Neutrophil (primary cell): ENCODE results near the gene ACSS3.

Source experiments
- H3K27ac ChIP-seq: fragments of 200-600 bp; sonication (generic); 2 replicates; pipeline ENCODE4 v1.5.1; 2016; ENCODE audit warnings: mild to moderate bottlenecking, moderate library complexity
- H3K27me3 ChIP-seq: fragments of 200-600 bp; sonication (generic); 2 replicates; pipeline ENCODE4 v1.6.0; 2016; ENCODE audit warnings: mild to moderate bottlenecking
- H3K36me3 ChIP-seq: fragments of 200-600 bp; sonication (generic); 2 replicates; pipeline ENCODE4 v1.5.1; 2017
- H3K4me1 ChIP-seq, 2 experiments: fragments of 200-600 bp in 1 of 2; sonication (generic) in 1 of 2; 1 replicate in 1 of 2; 2 replicates in 1 of 2; pipeline versions ENCODE4 v1.5.1 to v1.6.1; 2013 to 2016; ENCODE audit warnings: low read depth in 1 of 2, low read length in 1 of 2, mild to moderate bottlenecking in 1 of 2, moderate library complexity in 1 of 2; ENCODE audit not compliant: control insufficient read depth in 1 of 2, insufficient read depth in 1 of 2
- H3K4me3 ChIP-seq, 2 experiments: fragments of 200-600 bp in 1 of 2; sonication (generic) in 1 of 2; 1 replicate in 1 of 2; 2 replicates in 1 of 2; pipeline ENCODE4 v1.5.1; 2013 to 2016; ENCODE audit warnings: low read depth in 1 of 2, low read length in 1 of 2, mild to moderate bottlenecking in 1 of 2, moderate library complexity in 1 of 2
- H3K9me3 ChIP-seq: fragments of 200-600 bp; sonication (generic); 2 replicates; pipeline ENCODE4 v1.5.1; 2016
- TF ChIP-seq, protein P1 (sequence below): fragments of 200-600 bp; sonication (generic); IDR thresholded peaks from 2 replicates; pipeline ENCODE4 v1.5.1; 2016; ENCODE audit warnings: antibody characterized with exemption

Gene ACSS3

DNA sequence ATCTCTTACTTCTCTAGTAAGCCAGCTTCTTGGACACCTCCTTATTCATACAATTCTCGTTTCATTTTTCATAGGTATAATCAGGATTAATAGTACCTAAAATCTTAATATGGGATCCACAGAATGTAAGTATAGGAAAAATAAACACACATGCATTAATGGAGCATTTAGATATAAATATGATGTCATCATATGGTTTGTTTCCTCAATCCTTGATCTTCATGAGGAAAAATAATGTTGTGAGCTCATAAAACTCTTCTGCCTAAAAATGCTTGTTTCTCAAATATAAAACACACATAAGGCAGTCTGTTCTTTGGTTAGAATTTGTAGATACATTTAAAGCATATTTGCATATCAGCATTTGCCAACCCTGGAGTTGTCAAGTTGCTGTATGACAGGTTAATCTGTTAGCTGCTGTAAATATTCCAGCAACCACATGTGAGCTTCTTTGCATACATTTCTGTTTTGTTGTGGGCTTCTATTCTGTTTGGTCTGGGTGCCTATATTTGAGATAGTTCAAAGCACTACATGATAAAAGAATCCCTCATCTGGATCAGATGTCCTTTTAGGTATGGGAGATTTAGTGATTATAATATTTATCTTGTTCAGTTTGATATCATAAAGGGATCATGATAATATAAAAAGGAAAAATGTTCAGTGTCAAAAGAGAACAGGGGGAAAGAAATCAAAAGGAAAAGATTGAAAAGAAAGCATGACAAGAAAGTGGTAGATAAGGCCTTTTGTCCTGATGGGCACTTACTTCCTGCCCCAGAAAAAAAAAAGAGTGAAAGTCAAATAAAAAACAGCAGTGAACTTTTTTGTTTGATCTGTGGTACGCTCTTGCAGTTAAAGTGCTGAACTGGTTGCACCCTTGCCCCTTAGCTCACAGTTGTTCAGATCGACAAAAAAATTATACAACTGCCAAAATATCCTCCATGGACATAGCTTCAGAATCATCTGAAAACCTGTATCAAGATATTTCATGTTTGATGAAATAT is 68.6 kb downstream of the ACSS3 start:
- H3K4me3 ChIP-seq = no peak overlapping the region
- H3K36me3 ChIP-seq = no peaks in the 10 kb centered on the region
- no peaks in the 10 kb centered on the region for H3K9me3 ChIP-seq
- H3K4me1 ChIP-seq = no peaks in the 10 kb centered on the region
- H3K27ac ChIP-seq = no peak overlapping the region
- no peaks in the 10 kb centered on the region for H3K27me3 ChIP-seq
- TF ChIP-seq, protein P1, sequence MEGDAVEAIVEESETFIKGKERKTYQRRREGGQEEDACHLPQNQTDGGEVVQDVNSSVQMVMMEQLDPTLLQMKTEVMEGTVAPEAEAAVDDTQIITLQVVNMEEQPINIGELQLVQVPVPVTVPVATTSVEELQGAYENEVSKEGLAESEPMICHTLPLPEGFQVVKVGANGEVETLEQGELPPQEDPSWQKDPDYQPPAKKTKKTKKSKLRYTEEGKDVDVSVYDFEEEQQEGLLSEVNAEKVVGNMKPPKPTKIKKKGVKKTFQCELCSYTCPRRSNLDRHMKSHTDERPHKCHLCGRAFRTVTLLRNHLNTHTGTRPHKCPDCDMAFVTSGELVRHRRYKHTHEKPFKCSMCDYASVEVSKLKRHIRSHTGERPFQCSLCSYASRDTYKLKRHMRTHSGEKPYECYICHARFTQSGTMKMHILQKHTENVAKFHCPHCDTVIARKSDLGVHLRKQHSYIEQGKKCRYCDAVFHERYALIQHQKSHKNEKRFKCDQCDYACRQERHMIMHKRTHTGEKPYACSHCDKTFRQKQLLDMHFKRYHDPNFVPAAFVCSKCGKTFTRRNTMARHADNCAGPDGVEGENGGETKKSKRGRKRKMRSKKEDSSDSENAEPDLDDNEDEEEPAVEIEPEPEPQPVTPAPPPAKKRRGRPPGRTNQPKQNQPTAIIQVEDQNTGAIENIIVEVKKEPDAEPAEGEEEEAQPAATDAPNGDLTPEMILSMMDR = no peak

DNA sequence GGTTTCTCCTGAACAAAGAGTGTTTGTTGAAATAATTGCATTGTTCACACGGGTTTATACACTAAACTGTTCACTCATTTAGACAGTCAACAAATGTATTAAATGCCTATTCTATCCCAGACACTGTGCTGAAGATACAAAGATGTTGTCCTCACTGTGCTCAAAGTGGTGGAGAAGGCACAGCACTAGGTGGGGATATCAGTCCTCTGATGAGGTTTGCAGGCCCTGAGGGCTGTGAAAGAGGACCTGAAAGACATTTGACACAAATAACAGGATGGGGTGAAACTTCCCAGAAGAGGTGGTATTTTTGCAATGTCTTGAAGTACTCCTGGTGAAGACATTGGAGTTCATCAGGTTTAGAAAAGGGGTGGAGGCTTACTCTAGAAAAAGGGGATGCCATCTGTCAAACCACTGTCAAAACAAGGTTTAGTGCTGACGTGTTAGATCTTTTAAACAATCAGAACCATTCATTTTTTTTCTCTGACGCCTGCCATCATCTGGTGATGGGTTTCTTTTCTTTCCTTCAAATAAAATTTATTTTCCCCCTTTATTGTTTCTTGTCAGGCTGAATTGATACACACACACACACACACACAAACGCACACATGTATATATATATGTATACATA is 69.5 kb downstream of the ACSS3 start:
- TF ChIP-seq, protein P1 = no peak
- H3K4me3 ChIP-seq = no peak overlapping the region

DNA sequence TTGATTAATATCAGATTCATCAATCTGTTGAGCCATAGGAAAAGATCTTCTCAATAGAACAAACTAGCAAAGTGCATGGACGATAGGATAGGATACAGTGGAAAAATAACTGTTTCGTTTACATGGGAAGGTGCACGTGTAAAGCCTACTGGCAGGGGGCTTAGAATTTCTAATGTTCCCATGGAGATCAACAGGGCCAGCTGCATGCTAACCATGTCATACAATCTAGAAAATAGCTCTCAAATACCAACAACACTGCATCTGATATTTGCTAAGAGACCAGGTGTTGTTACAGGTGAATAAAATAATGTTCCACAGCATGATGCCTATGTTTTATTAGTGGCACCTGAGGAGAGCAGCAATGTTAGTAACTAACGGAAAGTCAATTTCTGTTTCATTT is 72.5 kb downstream of the ACSS3 start:
- H3K9me3 ChIP-seq = no peaks in the 10 kb centered on the region
- H3K36me3 ChIP-seq = no peaks in the 10 kb centered on the region
- no peaks in the 10 kb centered on the region for H3K4me1 ChIP-seq
- H3K4me3 ChIP-seq = no peak overlapping the region
- H3K27me3 ChIP-seq = no peaks in the 10 kb centered on the region
- TF ChIP-seq, protein P1 = no peak
- no peak overlapping the region for H3K27ac ChIP-seq

More for the DNA sequence above, 69.5 kb downstream of the ACSS3 start:
- Histone ChIP-seq H3K27me3 (no peaks in the 10 kb centered on the region), H3K27ac (no peak overlapping the region), H3K36me3 (no peaks in the 10 kb centered on the region), H3K9me3 (no peaks in the 10 kb centered on the region), H3K4me1 (no peaks in the 10 kb centered on the region)

DNA sequence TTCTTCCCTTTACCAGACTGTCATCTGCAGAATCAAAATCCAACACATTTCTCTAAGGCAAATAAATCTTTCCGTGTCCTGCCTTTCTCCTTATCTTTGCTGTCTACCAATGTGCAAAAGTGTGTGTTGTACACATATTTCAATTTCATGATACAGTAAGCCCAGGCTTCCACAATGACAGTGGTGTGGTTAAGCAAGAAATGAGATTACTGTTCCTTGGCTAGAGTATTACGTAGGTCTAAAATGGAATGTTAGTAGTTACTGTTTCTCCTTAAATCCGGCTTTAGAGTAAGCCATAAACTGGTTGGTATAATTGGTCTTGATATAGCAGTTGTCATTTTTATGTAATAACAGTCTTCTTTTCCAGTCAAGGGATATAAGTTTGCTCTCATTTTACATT is 82.0 kb downstream of the ACSS3 start:
- H3K27me3 ChIP-seq = no peaks in the 10 kb centered on the region
- H3K9me3 ChIP-seq = no peaks in the 10 kb centered on the region
- H3K4me1 ChIP-seq = no peaks in the 10 kb centered on the region
- H3K36me3 ChIP-seq = no peaks in the 10 kb centered on the region
- H3K27ac ChIP-seq = no peak overlapping the region
- H3K4me3 ChIP-seq = no peak overlapping the region
- TF ChIP-seq, protein P1 = no peak

DNA sequence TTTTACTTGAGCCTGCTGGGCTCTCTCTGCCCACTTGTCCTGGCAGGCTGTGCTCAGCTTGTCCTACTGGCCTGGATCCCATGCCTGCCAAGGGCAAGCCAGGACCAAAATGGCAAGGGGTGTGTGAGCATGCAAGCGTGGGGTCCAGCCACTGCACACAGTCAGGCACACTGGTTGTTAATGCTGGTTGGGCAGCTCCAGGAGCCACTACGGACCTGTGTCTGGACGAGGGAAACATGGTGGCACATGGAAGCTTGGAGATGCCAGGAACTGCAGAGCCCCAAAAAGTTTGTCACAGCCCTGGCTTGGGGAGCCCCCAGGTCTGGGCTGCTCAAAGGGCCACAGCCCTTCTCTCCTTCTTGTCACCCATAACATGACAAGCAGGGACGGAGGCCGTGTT is 83.8 kb downstream of the ACSS3 start:
- H3K27ac ChIP-seq = no peak overlapping the region
- no peak overlapping the region for H3K4me3 ChIP-seq
- no peaks in the 10 kb centered on the region for H3K27me3 ChIP-seq
- TF ChIP-seq, protein P1 = no peak
- no peaks in the 10 kb centered on the region for H3K36me3 ChIP-seq
- no peaks in the 10 kb centered on the region for H3K9me3 ChIP-seq
- H3K4me1 ChIP-seq = no peaks in the 10 kb centered on the region
